ENCODE data around the gene HECTD1. TPM values are rescaled to one million over a fixed set of nuclear protein-coding genes. Genes with fewer than 3 reads are reported as not detected.
A peak's percentile ranks its signal among the peaks of the same experiment; 100 is the strongest.

The HECTD1 gene
- total RNA-seq, 1 donor from 2014 or later = 110 TPM

GRCh38 chr14:31060253-31060875 is 147.2 kb downstream of the HECTD1 start:
- TF ChIP-seq CTCF (IDR thresholded peaks at IDR 0.05; ENCODE audit: insufficient read depth, low read depth, low read length) (no peak), EZH2 (IDR thresholded peaks at IDR 0.05; ENCODE audit: insufficient read depth, low read length) (no peak)
- H3K4me3 Mint-ChIP-seq (ENCODE audit: unreplicated experiment) = no peak overlapping the region
- no peak overlapping the region for H3K4me3 ChIP-seq (ENCODE audit: insufficient read depth, low read depth, low read length)
- no peaks in the 10 kb centered on the region for H3K9me3 Mint-ChIP-seq (ENCODE audit: unreplicated experiment)
- no peak overlapping the region for H3K27ac ChIP-seq (ENCODE audit: low read depth, low read length)
- H2AFZ ChIP-seq (ENCODE audit: low read depth, low read length) = no peak overlapping the region
- no peaks in the 10 kb centered on the region for H3K36me3 Mint-ChIP-seq (ENCODE audit: low read depth, unreplicated experiment)
- no peaks in the 10 kb centered on the region for H3K27me3 Mint-ChIP-seq (ENCODE audit: low read depth, unreplicated experiment)
- H3K27me3 ChIP-seq (ENCODE audit: insufficient read depth, low read length) = no peaks in the 10 kb centered on the region
- H3K4me1 ChIP-seq (ENCODE audit: insufficient read depth, low read length) = peaks cover 10% of the 10 kb centered on the region
- no peak overlapping the region for H3K9ac ChIP-seq (ENCODE audit: low read length)
- H3K9me3 ChIP-seq (ENCODE audit: insufficient read depth, low read depth, low read length) = no peaks in the 10 kb centered on the region
- H3K4me1 Mint-ChIP-seq (ENCODE audit: low read depth, unreplicated experiment) = peaks cover 18% of the 10 kb centered on the region
- H3K4me2 ChIP-seq (ENCODE audit: low read length) = no peak overlapping the region
- peak overlapping the region; percentile 69 for H3K27ac Mint-ChIP-seq (ENCODE audit: unreplicated experiment)
- no peaks in the 10 kb centered on the region for H3K36me3 ChIP-seq (ENCODE audit: insufficient read depth, low read length)
- H4K20me1 ChIP-seq (ENCODE audit: insufficient read depth, low read length) = no peaks in the 10 kb centered on the region
- no peak for FAIRE-seq
- no peak for DNase-seq (ENCODE audit: low read depth)
- H3K79me2 ChIP-seq (ENCODE audit: insufficient read depth, low read length) = no peaks in the 10 kb centered on the region

GRCh38 chr14:31059152-31059924 is 148.3 kb downstream of the HECTD1 start:
- no peak overlapping the region for H2AFZ ChIP-seq (ENCODE audit: low read depth, low read length)
- no peaks in the 10 kb centered on the region for H3K27me3 ChIP-seq (ENCODE audit: insufficient read depth, low read length)
- peak; percentile 93 for DNase-seq (ENCODE audit: low read depth)
- H3K79me2 ChIP-seq (ENCODE audit: insufficient read depth, low read length) = no peaks in the 10 kb centered on the region
- peak overlapping the region; percentile 17 for H3K27ac ChIP-seq (ENCODE audit: low read depth, low read length)
- H3K27ac Mint-ChIP-seq (ENCODE audit: unreplicated experiment) = peak overlapping the region; percentile 95
- peaks cover 20% of the 10 kb centered on the region for H3K4me1 Mint-ChIP-seq (ENCODE audit: low read depth, unreplicated experiment)
- no peaks in the 10 kb centered on the region for H3K36me3 Mint-ChIP-seq (ENCODE audit: low read depth, unreplicated experiment)
- no peaks in the 10 kb centered on the region for H3K36me3 ChIP-seq (ENCODE audit: insufficient read depth, low read length)
- FAIRE-seq = no peak
- no peaks in the 10 kb centered on the region for H3K27me3 Mint-ChIP-seq (ENCODE audit: low read depth, unreplicated experiment)
- H3K9me3 Mint-ChIP-seq (ENCODE audit: unreplicated experiment) = no peaks in the 10 kb centered on the region
- TF ChIP-seq EZH2 (IDR thresholded peaks at IDR 0.05; ENCODE audit: insufficient read depth, low read length) = no peak
- TF ChIP-seq CTCF (IDR thresholded peaks at IDR 0.05; ENCODE audit: insufficient read depth, low read depth, low read length) = no peak
- peak overlapping the region; percentile 8 for H3K4me2 ChIP-seq (ENCODE audit: low read length)
- peaks cover 10% of the 10 kb centered on the region for H3K4me1 ChIP-seq (ENCODE audit: insufficient read depth, low read length)
- no peaks in the 10 kb centered on the region for H3K9me3 ChIP-seq (ENCODE audit: insufficient read depth, low read depth, low read length)
- H3K4me3 Mint-ChIP-seq (ENCODE audit: unreplicated experiment) = no peak overlapping the region
- H3K4me3 ChIP-seq (ENCODE audit: insufficient read depth, low read depth, low read length) = no peak overlapping the region
- no peaks in the 10 kb centered on the region for H4K20me1 ChIP-seq (ENCODE audit: insufficient read depth, low read length)
- H3K9ac ChIP-seq (ENCODE audit: low read length) = no peak overlapping the region
